ENCODE measurements around the gene ITK.

DNA sequence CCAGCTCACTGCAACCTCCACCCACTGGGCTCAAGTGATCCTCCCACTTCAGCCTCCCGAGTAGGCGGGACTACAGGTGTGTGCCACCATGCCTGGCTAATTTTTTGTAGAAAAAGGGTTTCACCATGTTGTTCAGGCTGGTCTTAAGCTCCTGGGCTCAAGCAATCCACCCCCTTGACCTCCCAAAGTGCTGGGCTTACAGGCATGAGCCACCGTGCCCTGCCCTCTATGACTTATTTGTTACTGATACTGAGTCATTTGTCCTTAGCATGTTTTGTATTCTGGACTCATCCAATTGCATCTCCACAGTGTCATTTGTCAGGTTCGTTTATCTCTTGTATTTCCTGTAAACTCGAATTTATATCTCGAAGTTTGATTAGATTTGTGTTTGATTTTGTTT is 2.7 kb upstream of the ITK start:
- TF ChIP-seq CREB1 (IDR thresholded peaks at IDR 0.05; ENCODE audit: low read depth) (no peak), RAD21 (IDR thresholded peaks at IDR 0.05; ENCODE audit: low read depth) (no peak), TEAD4 (IDR thresholded peaks at IDR 0.05) (no peak), EGR1 (IDR thresholded peaks at IDR 0.05) (no peak), YY1 (IDR thresholded peaks at IDR 0.05; ENCODE audit: low read depth) (no peak), EP300 (IDR thresholded peaks at IDR 0.05; ENCODE audit: borderline replicate concordance) (no peak), NFIC (IDR thresholded peaks at IDR 0.05) (no peak)
- TF ChIP-seq, protein P1, sequence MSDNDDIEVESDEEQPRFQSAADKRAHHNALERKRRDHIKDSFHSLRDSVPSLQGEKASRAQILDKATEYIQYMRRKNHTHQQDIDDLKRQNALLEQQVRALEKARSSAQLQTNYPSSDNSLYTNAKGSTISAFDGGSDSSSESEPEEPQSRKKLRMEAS (IDR thresholded peaks at IDR 0.05) = no peak
- TF ChIP-seq, protein P2, sequence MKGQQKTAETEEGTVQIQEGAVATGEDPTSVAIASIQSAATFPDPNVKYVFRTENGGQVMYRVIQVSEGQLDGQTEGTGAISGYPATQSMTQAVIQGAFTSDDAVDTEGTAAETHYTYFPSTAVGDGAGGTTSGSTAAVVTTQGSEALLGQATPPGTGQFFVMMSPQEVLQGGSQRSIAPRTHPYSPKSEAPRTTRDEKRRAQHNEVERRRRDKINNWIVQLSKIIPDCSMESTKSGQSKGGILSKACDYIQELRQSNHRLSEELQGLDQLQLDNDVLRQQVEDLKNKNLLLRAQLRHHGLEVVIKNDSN (IDR thresholded peaks at IDR 0.05) = no peak

All from Ishikawa (cell line).